Measurements from ENCODE around the gene KCNQ1. TPM values are rescaled to one million over a fixed set of nuclear protein-coding genes. Genes with fewer than 3 reads are reported as not detected.

KCNQ1 gene
- polyA plus RNA-seq, 1 donor (not counting 4 experiments of a cell fraction or from before 2014, with no cell fraction given), result not detected

DNA sequence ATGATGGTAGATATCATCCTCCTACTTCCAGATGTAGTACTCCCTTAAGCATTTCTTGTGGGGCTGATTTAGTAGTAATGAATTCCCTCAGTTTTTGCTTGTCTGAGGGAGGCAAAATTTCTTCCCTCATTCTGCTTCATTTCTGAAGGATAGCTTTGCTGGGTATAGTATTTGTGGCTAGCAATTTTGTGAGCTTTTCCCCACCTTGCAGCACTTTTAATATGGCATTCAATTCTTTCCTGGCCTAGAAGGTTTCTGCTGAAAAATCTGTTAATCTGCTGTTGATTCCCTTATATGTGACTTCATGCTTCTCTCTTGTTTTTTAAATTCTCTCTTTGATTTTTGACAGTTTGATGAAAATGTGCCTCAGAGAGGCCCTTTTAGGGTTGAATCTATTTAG, 204.6 kb downstream of the KCNQ1 start:
- dilution Hi-C loops (cut with MboI; ENCODE audit: extremely low pct_ligation_motif_present, low sequenced_read_pairs), result no loop called here
- TF ChIP-seq EZH2 (IDR thresholded peaks at IDR 0.05; ENCODE audit: low read length), result no peak
- TF ChIP-seq, protein P1, sequence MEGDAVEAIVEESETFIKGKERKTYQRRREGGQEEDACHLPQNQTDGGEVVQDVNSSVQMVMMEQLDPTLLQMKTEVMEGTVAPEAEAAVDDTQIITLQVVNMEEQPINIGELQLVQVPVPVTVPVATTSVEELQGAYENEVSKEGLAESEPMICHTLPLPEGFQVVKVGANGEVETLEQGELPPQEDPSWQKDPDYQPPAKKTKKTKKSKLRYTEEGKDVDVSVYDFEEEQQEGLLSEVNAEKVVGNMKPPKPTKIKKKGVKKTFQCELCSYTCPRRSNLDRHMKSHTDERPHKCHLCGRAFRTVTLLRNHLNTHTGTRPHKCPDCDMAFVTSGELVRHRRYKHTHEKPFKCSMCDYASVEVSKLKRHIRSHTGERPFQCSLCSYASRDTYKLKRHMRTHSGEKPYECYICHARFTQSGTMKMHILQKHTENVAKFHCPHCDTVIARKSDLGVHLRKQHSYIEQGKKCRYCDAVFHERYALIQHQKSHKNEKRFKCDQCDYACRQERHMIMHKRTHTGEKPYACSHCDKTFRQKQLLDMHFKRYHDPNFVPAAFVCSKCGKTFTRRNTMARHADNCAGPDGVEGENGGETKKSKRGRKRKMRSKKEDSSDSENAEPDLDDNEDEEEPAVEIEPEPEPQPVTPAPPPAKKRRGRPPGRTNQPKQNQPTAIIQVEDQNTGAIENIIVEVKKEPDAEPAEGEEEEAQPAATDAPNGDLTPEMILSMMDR (optimal IDR thresholded peaks at IDR 0.05 in 1 of 3, IDR thresholded peaks at IDR 0.05 in 1 of 3, conservative IDR thresholded peaks at IDR 0.05 in 1 of 3; ENCODE audit: extremely low read depth in 1 of 3, insufficient read depth in 2 of 3, low read length in 3 of 3), result no peak
- H3K9me3 ChIP-seq (ENCODE audit: control insufficient read depth, low read depth, low read length), result peaks cover 5% of the 10 kb centered on the region

GRCh38 chr11:2649848-2650247, 205.0 kb downstream of the KCNQ1 start:
- TF ChIP-seq, protein P1 (optimal IDR thresholded peaks at IDR 0.05 in 1 of 3, IDR thresholded peaks at IDR 0.05 in 1 of 3, conservative IDR thresholded peaks at IDR 0.05 in 1 of 3; ENCODE audit: extremely low read depth in 1 of 3, insufficient read depth in 2 of 3, low read length in 3 of 3), result no peak
- TF ChIP-seq EZH2 (IDR thresholded peaks at IDR 0.05; ENCODE audit: low read length), result no peak
- no peak for FAIRE-seq

More for the DNA sequence above, 204.6 kb downstream of the KCNQ1 start:
- Histone ChIP-seq H3K27ac (ENCODE audit: control insufficient read depth, insufficient read depth, low read length) (no peak overlapping the region), H4K20me1 (ENCODE audit: control insufficient read depth, extremely low read depth, insufficient read depth, low read length) (no peaks in the 10 kb centered on the region), H3K9ac (ENCODE audit: control insufficient read depth, extremely low read depth, insufficient read depth, low read length) (no peak overlapping the region), H3K4me2 (ENCODE audit: control insufficient read depth, extremely low read depth, insufficient read depth, low read depth, low read length) (no peak overlapping the region), H3K27me3 (ENCODE audit: control insufficient read depth, extremely low read depth, insufficient read depth, low read length) (peaks cover 2% of the 10 kb centered on the region), H2AFZ (ENCODE audit: control insufficient read depth, low read length) (no peak overlapping the region), H3K36me3 (ENCODE audit: control insufficient read depth in 2 of 2, extremely low read depth in 1 of 2, insufficient read depth in 2 of 2, low read length in 2 of 2) (no peaks in the 10 kb centered on the region), H3K4me3 (ENCODE audit: control insufficient read depth in 2 of 3, extremely low read depth in 1 of 3, insufficient read depth in 2 of 3, low read depth in 1 of 3, low read length in 3 of 3) (no peak overlapping the region), H3K79me2 (ENCODE audit: control insufficient read depth, insufficient read depth, low read length) (no peaks in the 10 kb centered on the region), H3K4me1 (ENCODE audit: control insufficient read depth, extremely low read depth, insufficient read depth, low read length) (no peaks in the 10 kb centered on the region), H3K9me1 (ENCODE audit: control insufficient read depth, extremely low read depth, insufficient read depth, low read length) (no peaks in the 10 kb centered on the region)
- DNase-seq (ENCODE audit: low read depth, low spot score), result no peak
- no peak for FAIRE-seq

More at GRCh38 chr11:2649848-2650247, 205.0 kb downstream of the KCNQ1 start:
- dilution Hi-C loops (cut with MboI; ENCODE audit: extremely low pct_ligation_motif_present, low sequenced_read_pairs), result no loop called here
- H2AFZ ChIP-seq (ENCODE audit: control insufficient read depth, low read length), result no peak overlapping the region
- no peaks in the 10 kb centered on the region for H3K36me3 ChIP-seq (ENCODE audit: control insufficient read depth in 2 of 2, extremely low read depth in 1 of 2, insufficient read depth in 2 of 2, low read length in 2 of 2)
- H4K20me1 ChIP-seq (ENCODE audit: control insufficient read depth, extremely low read depth, insufficient read depth, low read length), result no peaks in the 10 kb centered on the region
- no peaks in the 10 kb centered on the region for H3K4me1 ChIP-seq (ENCODE audit: control insufficient read depth, extremely low read depth, insufficient read depth, low read length)
- H3K4me2 ChIP-seq (ENCODE audit: control insufficient read depth, extremely low read depth, insufficient read depth, low read depth, low read length), result no peak overlapping the region
- peaks cover 5% of the 10 kb centered on the region for H3K9me3 ChIP-seq (ENCODE audit: control insufficient read depth, low read depth, low read length)
- H3K79me2 ChIP-seq (ENCODE audit: control insufficient read depth, insufficient read depth, low read length), result no peaks in the 10 kb centered on the region
- peaks cover 2% of the 10 kb centered on the region for H3K27me3 ChIP-seq (ENCODE audit: control insufficient read depth, extremely low read depth, insufficient read depth, low read length)
- no peak overlapping the region for H3K27ac ChIP-seq (ENCODE audit: control insufficient read depth, insufficient read depth, low read length)
- no peak overlapping the region for H3K4me3 ChIP-seq (ENCODE audit: control insufficient read depth in 2 of 3, extremely low read depth in 1 of 3, insufficient read depth in 2 of 3, low read depth in 1 of 3, low read length in 3 of 3)
- H3K9ac ChIP-seq (ENCODE audit: control insufficient read depth, extremely low read depth, insufficient read depth, low read length), result no peak overlapping the region
- DNase-seq (ENCODE audit: low read depth, low spot score), result no peak
- H3K9me1 ChIP-seq (ENCODE audit: control insufficient read depth, extremely low read depth, insufficient read depth, low read length), result no peaks in the 10 kb centered on the region

All from keratinocyte (primary cell).